H9 (cell line): Measurements from ENCODE around the gene PM20D1. TPM values are rescaled to one million over a fixed set of nuclear protein-coding genes. Genes with fewer than 3 reads are reported as not detected.

Source experiments
- DNase-seq: peaks from one replicate; pipeline ENCODE4 v3.0.0-alpha.2; 2017
- H2AFZ ChIP-seq: one replicate; pipeline ENCODE4 v1.6.1; 2013; ENCODE audit warnings: mild to moderate bottlenecking, low read length, control low read depth, moderate library complexity
- H2AK5ac ChIP-seq: 2 replicates; pipeline ENCODE4 v1.6.1; 2013; ENCODE audit warnings: low read length, control low read depth, mixed read lengths; ENCODE audit not compliant: insufficient read length
- H2BK120ac ChIP-seq: one replicate; pipeline ENCODE4 v1.6.1; 2013; ENCODE audit warnings: low read depth, mild to moderate bottlenecking, low read length, control low read depth, inconsistent platforms; ENCODE audit not compliant: poor library complexity, severe bottlenecking
- H2BK12ac ChIP-seq: 2 replicates; pipeline ENCODE4 v1.6.1; 2013; ENCODE audit warnings: low read length, control low read depth, mixed read lengths, low read depth; ENCODE audit not compliant: insufficient read length
- H2BK15ac ChIP-seq: 2 replicates; pipeline ENCODE4 v1.6.1; 2013; ENCODE audit warnings: low read depth, low read length, control low read depth
- H2BK20ac ChIP-seq: one replicate; pipeline ENCODE4 v1.6.1; 2013; ENCODE audit warnings: low read depth, mild to moderate bottlenecking, low read length, control low read depth, inconsistent platforms; ENCODE audit not compliant: poor library complexity, severe bottlenecking
- H2BK5ac ChIP-seq: 2 replicates; pipeline ENCODE4 v1.6.1; 2013; ENCODE audit warnings: low read length, control low read depth, mixed read lengths; ENCODE audit not compliant: insufficient read length
- H3K14ac ChIP-seq: 2 replicates; pipeline ENCODE4 v1.6.1; 2013; ENCODE audit warnings: low read length, control low read depth; ENCODE audit not compliant: insufficient read depth
- H3K18ac ChIP-seq: 2 replicates; pipeline ENCODE4 v1.6.1; 2013; ENCODE audit warnings: low read depth, mild to moderate bottlenecking, mixed read lengths, low read length, control low read depth; ENCODE audit not compliant: insufficient read length
- H3K23ac ChIP-seq: 2 replicates; pipeline ENCODE4 v1.6.1; 2013; ENCODE audit warnings: low read length, control low read depth, mixed read lengths, low read depth; ENCODE audit not compliant: insufficient read length
- H3K23me2 ChIP-seq: 2 replicates; pipeline ENCODE4 v1.6.1; 2013; ENCODE audit warnings: low read depth, mild to moderate bottlenecking, mixed read lengths, low read length, control low read depth; ENCODE audit not compliant: insufficient read length, poor library complexity, severe bottlenecking
- H3K27ac ChIP-seq: 2 replicates; pipeline ENCODE4 v1.5.1; 2013; ENCODE audit warnings: low read length, control low read depth, mixed read lengths, low read depth; ENCODE audit not compliant: insufficient read length
- H3K27me3 ChIP-seq: 2 replicates; pipeline ENCODE4 v1.6.1; 2013; ENCODE audit warnings: low read length, control low read depth, inconsistent platforms; ENCODE audit not compliant: insufficient read depth
- H3K4ac ChIP-seq: 2 replicates; pipeline ENCODE4 v1.6.1; 2013; ENCODE audit warnings: low read depth, mild to moderate bottlenecking, control low read depth, inconsistent platforms, low read length, moderate library complexity
- H3K4me1 ChIP-seq: 2 replicates; pipeline ENCODE4 v1.6.1; 2013; ENCODE audit warnings: low read length, control low read depth, inconsistent platforms; ENCODE audit not compliant: insufficient read depth
- H3K4me2 ChIP-seq: 2 replicates; pipeline ENCODE4 v1.6.1; 2013; ENCODE audit warnings: low read length, control low read depth, mixed read lengths; ENCODE audit not compliant: insufficient read length, insufficient read depth
- H3K56ac ChIP-seq: 2 replicates; pipeline ENCODE4 v1.6.1; 2013; ENCODE audit warnings: low read depth, mild to moderate bottlenecking, mixed read lengths, low read length, control low read depth; ENCODE audit not compliant: insufficient read length
- H3K79me1 ChIP-seq: 2 replicates; pipeline ENCODE4 v1.6.1; 2013; ENCODE audit warnings: low read depth, mild to moderate bottlenecking, moderate library complexity, low read length, control low read depth, inconsistent platforms; ENCODE audit not compliant: insufficient read depth, poor library complexity, severe bottlenecking
- H3K79me2 ChIP-seq: 2 replicates; pipeline ENCODE4 v1.6.1; 2013; ENCODE audit warnings: low read length, control low read depth, inconsistent platforms; ENCODE audit not compliant: insufficient read depth
- H3K9ac ChIP-seq: 2 replicates; pipeline ENCODE4 v1.6.1; 2013; ENCODE audit warnings: low read length, control low read depth, mixed read lengths; ENCODE audit not compliant: insufficient read length; ENCODE audit errors: extremely low read depth
- H3K9me3 ChIP-seq: one replicate; pipeline ENCODE4 v1.6.1; 2013; ENCODE audit warnings: low read depth, low read length, inconsistent platforms; ENCODE audit not compliant: control insufficient read depth
- H3T11ph ChIP-seq: one replicate; pipeline ENCODE4 v1.6.1; 2013; ENCODE audit warnings: mild to moderate bottlenecking, low read length, control low read depth, inconsistent platforms
- H4K20me1 ChIP-seq: one replicate; pipeline ENCODE4 v1.6.1; 2013; ENCODE audit not compliant: control insufficient read depth, insufficient read length, insufficient read depth
- H4K5ac ChIP-seq: 2 replicates; pipeline ENCODE4 v1.6.1; 2013; ENCODE audit warnings: low read depth, mild to moderate bottlenecking, mixed read lengths, low read length, control low read depth; ENCODE audit not compliant: insufficient read length
- H4K8ac ChIP-seq: replicated peaks from 2 replicates; pipeline ENCODE4 v1.6.1; 2013; ENCODE audit warnings: low read length, control low read depth, mixed read lengths, low read depth; ENCODE audit not compliant: insufficient read length
- H4K91ac ChIP-seq: 2 replicates; pipeline ENCODE4 v1.6.1; 2013; ENCODE audit warnings: low read depth, mild to moderate bottlenecking, moderate library complexity, mixed read lengths, low read length, control low read depth; ENCODE audit not compliant: insufficient read length
- H3K27ac Mint-ChIP-seq, 3 experiments: 2 replicates in 2 of 3; 3 replicates in 1 of 3; pipeline ENCODE4 v1.8.0; 2020 to 2021; ENCODE audit warnings: mixed read lengths in 3 of 3, mild to moderate bottlenecking in 1 of 3, moderate library complexity in 1 of 3
- H3K27me3 Mint-ChIP-seq: 2 replicates; pipeline ENCODE4 v1.8.0; 2021; ENCODE audit warnings: low read depth, mild to moderate bottlenecking, moderate library complexity, mixed read lengths
- H3K36me3 Mint-ChIP-seq, 3 experiments: 2 replicates in 2 of 3; 3 replicates in 1 of 3; pipeline ENCODE4 v1.8.0; 2020 to 2021; ENCODE audit warnings: low read depth in 3 of 3, mixed read lengths in 3 of 3; ENCODE audit not compliant: insufficient read depth in 1 of 3
- H3K4me1 Mint-ChIP-seq, 2 experiments: 2 replicates each; pipeline ENCODE4 v1.8.0; 2020; ENCODE audit warnings: mixed read lengths in 2 of 2
- H3K4me3 Mint-ChIP-seq, 2 experiments: 2 replicates in 1 of 2; 3 replicates in 1 of 2; pipeline ENCODE4 v1.8.0; 2020 to 2021; ENCODE audit warnings: mild to moderate bottlenecking in 2 of 2, mixed read lengths in 2 of 2, moderate library complexity in 1 of 2
- H3K9me3 Mint-ChIP-seq, 2 experiments: 2 replicates in 1 of 2; 3 replicates in 1 of 2; pipeline ENCODE4 v1.8.0; 2020; ENCODE audit warnings: mild to moderate bottlenecking in 2 of 2, mixed read lengths in 2 of 2, moderate library complexity in 1 of 2
- whole genome bisulfite sequencing: extraction: QIAGEN DNeasy Blood & Tissue Kit; methylation state at CpG from one replicate; pipeline ENCODE4 v1.1.7; 2013; ENCODE audit warnings: missing lambda C conversion rate, low lambda C conversion rate, mixed read lengths; ENCODE audit not compliant: insufficient read length; ENCODE audit errors: extremely low coverage; 5-methylcytosine and 5-hydroxymethylcytosine counted together
- total RNA-seq: library from RNA; stranded (reverse); gene quantifications from 2 replicates; pipeline ENCODE4 v1.2.1, GENCODE V29; 2021
- TF ChIP-seq, protein P1 (sequence below): fragments of 200-600 bp; sonication (generic); conservative IDR thresholded peaks from 3 replicates; pipeline ENCODE4 v1.8.0; 2021; ENCODE audit warnings: antibody characterized with exemption, mild to moderate bottlenecking

Gene PM20D1
- total RNA-seq, 1 experiment from 2014 or later, result not detected

DNA sequence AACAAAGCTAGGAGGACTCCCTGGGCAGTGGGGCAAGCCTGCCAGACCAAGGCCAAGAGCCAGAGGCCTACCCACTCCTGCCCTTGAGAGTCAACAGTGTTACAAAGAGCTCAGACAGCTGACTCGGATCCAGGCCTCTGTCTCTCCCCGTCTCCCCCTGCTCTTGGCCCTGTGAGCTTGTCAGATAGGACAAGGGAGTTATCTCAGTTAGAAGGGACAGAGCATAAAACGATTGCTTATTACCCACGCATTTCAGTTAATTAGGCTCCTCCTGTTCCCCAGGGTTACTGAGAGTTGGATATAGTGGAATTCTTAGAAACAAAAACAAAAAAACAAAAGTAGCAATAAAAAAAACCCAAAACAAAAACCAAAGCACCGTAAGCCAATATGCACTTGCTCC is 38.3 kb downstream of the PM20D1 start:
- peaks cover 14% of the 10 kb centered on the region for H3K23me2 ChIP-seq
- Mint-ChIP-seq H3K4me3 (peak overlapping the region; percentile 92 to 94), H3K9me3 (no peaks in the 10 kb centered on the region), H3K27me3 (peaks cover 9% of the 10 kb centered on the region), H3K4me1 (peaks cover 39 to 47% of the 10 kb centered on the region in 2 experiments), H3K36me3 (peaks cover 34 to 37% (median 36%) of the 10 kb centered on the region in 3 experiments), H3K27ac (peak overlapping the region in 1 of 3 experiments; percentile 12; a peak in 2 of 7 replicates)
- H3K9me3 ChIP-seq, result no peaks in the 10 kb centered on the region
- H3K79me1 ChIP-seq, result peaks cover 6% of the 10 kb centered on the region
- TF ChIP-seq, protein P1, sequence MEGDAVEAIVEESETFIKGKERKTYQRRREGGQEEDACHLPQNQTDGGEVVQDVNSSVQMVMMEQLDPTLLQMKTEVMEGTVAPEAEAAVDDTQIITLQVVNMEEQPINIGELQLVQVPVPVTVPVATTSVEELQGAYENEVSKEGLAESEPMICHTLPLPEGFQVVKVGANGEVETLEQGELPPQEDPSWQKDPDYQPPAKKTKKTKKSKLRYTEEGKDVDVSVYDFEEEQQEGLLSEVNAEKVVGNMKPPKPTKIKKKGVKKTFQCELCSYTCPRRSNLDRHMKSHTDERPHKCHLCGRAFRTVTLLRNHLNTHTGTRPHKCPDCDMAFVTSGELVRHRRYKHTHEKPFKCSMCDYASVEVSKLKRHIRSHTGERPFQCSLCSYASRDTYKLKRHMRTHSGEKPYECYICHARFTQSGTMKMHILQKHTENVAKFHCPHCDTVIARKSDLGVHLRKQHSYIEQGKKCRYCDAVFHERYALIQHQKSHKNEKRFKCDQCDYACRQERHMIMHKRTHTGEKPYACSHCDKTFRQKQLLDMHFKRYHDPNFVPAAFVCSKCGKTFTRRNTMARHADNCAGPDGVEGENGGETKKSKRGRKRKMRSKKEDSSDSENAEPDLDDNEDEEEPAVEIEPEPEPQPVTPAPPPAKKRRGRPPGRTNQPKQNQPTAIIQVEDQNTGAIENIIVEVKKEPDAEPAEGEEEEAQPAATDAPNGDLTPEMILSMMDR, result no peak
- no peak overlapping the region for H3K9ac ChIP-seq
- H2AK5ac ChIP-seq, result no peak overlapping the region
- H2BK15ac ChIP-seq, result no peak overlapping the region
- H2BK120ac ChIP-seq, result no peak overlapping the region
- no peak overlapping the region for H3K4ac ChIP-seq
- WGBS, result no CpG with 5 or more reads among the region's 5 CpGs
- no peak overlapping the region for H4K8ac ChIP-seq
- H2AFZ ChIP-seq, result no peak overlapping the region
- no peaks in the 10 kb centered on the region for H3K4me1 ChIP-seq
- H3K27me3 ChIP-seq, result no peaks in the 10 kb centered on the region
- no peaks in the 10 kb centered on the region; the same call in 1 of the 2 replicates for H3K79me2 ChIP-seq
- H4K5ac ChIP-seq, result no peak overlapping the region
- H3K4me2 ChIP-seq, result peak overlapping the region; percentile 84
- H4K20me1 ChIP-seq, result peaks cover 2% of the 10 kb centered on the region
- no peak overlapping the region for H2BK12ac ChIP-seq
- no peak overlapping the region for H2BK5ac ChIP-seq
- H3K56ac ChIP-seq, result no peak overlapping the region
- no peak overlapping the region for H3K27ac ChIP-seq
- H3K23ac ChIP-seq, result no peak overlapping the region
- no peak overlapping the region for H3K14ac ChIP-seq
- DNase-seq, result no peak
- no peak overlapping the region for H3T11ph ChIP-seq
- no peak overlapping the region for H4K91ac ChIP-seq
- H3K18ac ChIP-seq, result no peak overlapping the region
- H2BK20ac ChIP-seq, result no peak overlapping the region
